Mucosa of descending colon (tissue), 3 donors: ENCODE results near the gene RASAL1. TPM values are rescaled to one million over a fixed set of nuclear protein-coding genes. Genes with fewer than 3 reads are reported as not detected.

Source experiments
- ATAC-seq: fragments of 200-7000 bp; cut with Tn5 transposase; one replicate; pipeline ENCODE4 v1.9.1; 2020; ENCODE audit warnings: mild to moderate bottlenecking, moderate library complexity
- DNase-seq, 3 donors: peaks; one replicate each; pipeline ENCODE4 v3.0.0-alpha.2; 2020
- H3K36me3 ChIP-seq: fragments of 200-600 bp; one replicate; pipeline ENCODE4 v1.8.0; 2021; ENCODE audit warnings: low read depth, mild to moderate bottlenecking
- H3K4me1 ChIP-seq: fragments of 200-600 bp; one replicate; pipeline ENCODE4 v1.8.0; 2021; ENCODE audit warnings: low read depth, mild to moderate bottlenecking
- H3K4me3 ChIP-seq: fragments of 200-600 bp; one replicate; pipeline ENCODE4 v1.8.0; 2021; ENCODE audit warnings: mild to moderate bottlenecking
- H3K9me3 ChIP-seq: fragments of 200-600 bp; one replicate; pipeline ENCODE4 v1.8.0; 2021; ENCODE audit warnings: mild to moderate bottlenecking
- CTCF ChIP-seq: fragments of 200-600 bp; IDR thresholded peaks from one replicate; pipeline ENCODE4 v1.8.0; 2022; ENCODE audit warnings: antibody characterized with exemption, mild to moderate bottlenecking
- intact Hi-C, 2 donors: fragments of 100-400 bp; cut with DNase I in 1 of 2; cut with micrococcal nuclease in 1 of 2; formaldehyde crosslinking; loops; one replicate each; pipeline versions ENCODE4 v1.11.0 to v1.11.1; 2022; cut with DNase I, micrococcal nuclease
- total RNA-seq, 3 donors: library from RNA; stranded (reverse); fragmentation: NEBNext Ultra II Directional in 2 of 3; extraction: Animal tissue kit (Norgen Biotek cat#: 25700) in 2 of 3; gene quantifications; one replicate each; pipeline versions ENCODE4 v1.2.1 to v1.2.4, GENCODE V29; 2021 to 2023
- donor health status: DM: no; HTN: no; CAD: no; lungs with moderate emphysema.
- donor health status: DM: no; HTN: no; CAD: no.
- donor health status: DM: no; HTN: yes; CAD: no.

Gene RASAL1
- total RNA-seq, 3 donors from 2014 or later: 3.3 to 7.9 (median 6.5) TPM

GRCh38 chr12:113159937-113160336 is 24.4 kb upstream of the RASAL1 start:
- DNase-seq: no peak
- no peaks in the 10 kb centered on the region for H3K36me3 ChIP-seq
- intact Hi-C loops: loop anchor here in 1 of 2 donors (10.0 kb wide), 1 partner anchor 105 kb away; the partner anchor contains the start of gene DTX1
- peaks cover under 1% of the 10 kb centered on the region for H3K4me1 ChIP-seq
- H3K9me3 ChIP-seq: no peaks in the 10 kb centered on the region
- no peak for ATAC-seq
- TF ChIP-seq CTCF: no peak
- H3K4me3 ChIP-seq: no peak overlapping the region

- no peak for ATAC-seq
- no peak for TF ChIP-seq CTCF
- peaks cover 10% of the 10 kb centered on the region for H3K4me1 ChIP-seq
- intact Hi-C loops: loop anchor here in 1 of 2 donors (10.0 kb wide), 1 partner anchor 104 kb away; the partner anchor contains the start of gene DTX1
- no peak for DNase-seq
- H3K36me3 ChIP-seq: no peaks in the 10 kb centered on the region
- no peaks in the 10 kb centered on the region for H3K9me3 ChIP-seq
- no peak overlapping the region for H3K4me3 ChIP-seq
These were observed 23.1 kb upstream of the RASAL1 start for GRCh38 chr12:113158439-113159203.

- Histone ChIP-seq H3K4me1 (peaks cover 23% of the 10 kb centered on the region), H3K9me3 (no peaks in the 10 kb centered on the region), H3K4me3 (no peak overlapping the region), H3K36me3 (no peaks in the 10 kb centered on the region)
- intact Hi-C loops: loop anchor here in 1 of 2 donors (10.0 kb wide), 1 partner anchor 103 kb away; the partner anchor contains the start of gene DTX1
- ATAC-seq: no peak
- no peak for TF ChIP-seq CTCF
- no peak for DNase-seq
These were observed 21.8 kb upstream of the RASAL1 start for GRCh38 chr12:113157218-113157859.

GRCh38 chr12:113155646-113156045 is 20.1 kb upstream of the RASAL1 start:
- DNase-seq (no peak), ATAC-seq (no peak)
- H3K4me1 ChIP-seq: peaks cover 24% of the 10 kb centered on the region
- H3K4me3 ChIP-seq: no peak overlapping the region
- no peak for TF ChIP-seq CTCF
- no peaks in the 10 kb centered on the region for H3K36me3 ChIP-seq
- intact Hi-C loops: loop anchor here in 1 of 2 donors (10.0 kb wide), 1 partner anchor 101 kb away; the partner anchor contains the start of gene DTX1
- H3K9me3 ChIP-seq: no peaks in the 10 kb centered on the region

- DNase-seq (no peak), ATAC-seq (no peak)
- Histone ChIP-seq H3K9me3 (no peaks in the 10 kb centered on the region), H3K4me1 (peaks cover 24% of the 10 kb centered on the region), H3K36me3 (no peaks in the 10 kb centered on the region), H3K4me3 (no peak overlapping the region)
- TF ChIP-seq CTCF: no peak
- intact Hi-C loops: loop anchor here in 1 of 2 donors (10.0 kb wide), 1 partner anchor 100 kb away; the partner anchor contains the start of gene DTX1
These were observed 19.5 kb upstream of the RASAL1 start for GRCh38 chr12:113155060-113155459.
